A673 (cell line): ENCODE data around the gene PXDC1. TPM values are rescaled to one million over a fixed set of nuclear protein-coding genes. Genes with fewer than 3 reads are reported as not detected.

Source experiments
- BruUV-seq: library from RNA; stranded (reverse); fragments of 400-500 nt; replicated peaks from 2 replicates; lab custom pipeline; 2021; lab: Mats Ljungman, UMichigan
- CTCF ChIA-PET: fragments of 300-600 bp; sonication (Branson Sonifier 250); formaldehyde crosslinking; loops from one replicate; lab custom pipeline; 2022; ENCODE audit warnings: antibody characterized with exemption; lab: Charles Lee
- POLR2A ChIA-PET: fragments of 300-600 bp; sonication (Branson Sonifier 250); formaldehyde crosslinking; loops from one replicate; lab custom pipeline; 2022; ENCODE audit warnings: antibody characterized with exemption; ENCODE audit not compliant: low non-redundant PET; lab: Charles Lee
- DNase-seq: peaks from one replicate; pipeline ENCODE4 v3.0.0-alpha.2; 2015; ENCODE audit warnings: low spot score
- H3K27ac ChIP-seq: fragments of 200-600 bp; sonication (generic); 2 replicates; pipeline ENCODE4 v1.5.1; 2016; ENCODE audit warnings: mixed run types, low read depth, mild to moderate bottlenecking, mixed read lengths, antibody characterized with exemption, low read length; ENCODE audit not compliant: poor library complexity, severe bottlenecking
- H3K27me3 ChIP-seq: fragments of 200-600 bp; sonication (generic); replicated peaks from 2 replicates; pipeline ENCODE4 v1.6.1; 2017; ENCODE audit warnings: mixed run types, low read depth, mild to moderate bottlenecking, mixed read lengths, antibody characterized with exemption, low read length; ENCODE audit not compliant: insufficient read depth, poor library complexity
- H3K36me3 ChIP-seq: fragments of 200-600 bp; sonication (generic); 2 replicates; pipeline ENCODE4 v1.6.1; 2016; ENCODE audit warnings: mixed run types, mild to moderate bottlenecking, mixed read lengths, antibody characterized with exemption, low read length; ENCODE audit not compliant: insufficient read depth, poor library complexity, severe bottlenecking
- H3K4me1 ChIP-seq: fragments of 200-600 bp; sonication (generic); 2 replicates; pipeline ENCODE4 v1.6.1; 2017; ENCODE audit warnings: mixed run types, mild to moderate bottlenecking, mixed read lengths, antibody characterized with exemption, low read length; ENCODE audit not compliant: insufficient read depth, poor library complexity, severe bottlenecking
- H3K4me3 ChIP-seq: fragments of 200-600 bp; sonication (generic); 2 replicates; pipeline ENCODE4 v1.5.1; 2016; ENCODE audit warnings: low read depth, mixed run types, mild to moderate bottlenecking, mixed read lengths, low read length; ENCODE audit not compliant: poor library complexity, severe bottlenecking
- H3K9me3 ChIP-seq: fragments of 200-600 bp; sonication (generic); 2 replicates; pipeline ENCODE4 v1.6.1; 2016; ENCODE audit warnings: mixed run types, low read depth, mild to moderate bottlenecking, mixed read lengths, antibody characterized with exemption, low read length; ENCODE audit not compliant: poor library complexity, severe bottlenecking
- CTCF ChIP-seq: fragments of 300-800, 200-600 bp; sonication (generic); conservative IDR thresholded peaks from 2 replicates; pipeline ENCODE4 v1.5.1; 2017; ENCODE audit warnings: low read depth, mild to moderate bottlenecking, antibody characterized with exemption, low read length, moderate library complexity, mixed read lengths
- EZH2 ChIP-seq: fragments of 200-600 bp; sonication (generic); IDR thresholded peaks from 2 replicates; pipeline ENCODE4 v1.6.1; 2017; ENCODE audit warnings: borderline replicate concordance, low read depth, mild to moderate bottlenecking, mixed read lengths, antibody characterized with exemption, low read length; ENCODE audit not compliant: poor library complexity, severe bottlenecking
- intact Hi-C: fragments of 100-400 bp; cut with micrococcal nuclease; formaldehyde crosslinking; loops from one replicate; pipeline ENCODE4 v1.10.0; 2022; ENCODE audit not compliant: unreplicated experiment
- total RNA-seq: library from RNA; stranded (reverse); gene quantifications from 2 replicates; pipeline ENCODE4 v1.2.3, GENCODE V29; 2021

PXDC1 gene
- total RNA-seq, 1 experiment from 2014 or later: 5.2 TPM

DNA sequence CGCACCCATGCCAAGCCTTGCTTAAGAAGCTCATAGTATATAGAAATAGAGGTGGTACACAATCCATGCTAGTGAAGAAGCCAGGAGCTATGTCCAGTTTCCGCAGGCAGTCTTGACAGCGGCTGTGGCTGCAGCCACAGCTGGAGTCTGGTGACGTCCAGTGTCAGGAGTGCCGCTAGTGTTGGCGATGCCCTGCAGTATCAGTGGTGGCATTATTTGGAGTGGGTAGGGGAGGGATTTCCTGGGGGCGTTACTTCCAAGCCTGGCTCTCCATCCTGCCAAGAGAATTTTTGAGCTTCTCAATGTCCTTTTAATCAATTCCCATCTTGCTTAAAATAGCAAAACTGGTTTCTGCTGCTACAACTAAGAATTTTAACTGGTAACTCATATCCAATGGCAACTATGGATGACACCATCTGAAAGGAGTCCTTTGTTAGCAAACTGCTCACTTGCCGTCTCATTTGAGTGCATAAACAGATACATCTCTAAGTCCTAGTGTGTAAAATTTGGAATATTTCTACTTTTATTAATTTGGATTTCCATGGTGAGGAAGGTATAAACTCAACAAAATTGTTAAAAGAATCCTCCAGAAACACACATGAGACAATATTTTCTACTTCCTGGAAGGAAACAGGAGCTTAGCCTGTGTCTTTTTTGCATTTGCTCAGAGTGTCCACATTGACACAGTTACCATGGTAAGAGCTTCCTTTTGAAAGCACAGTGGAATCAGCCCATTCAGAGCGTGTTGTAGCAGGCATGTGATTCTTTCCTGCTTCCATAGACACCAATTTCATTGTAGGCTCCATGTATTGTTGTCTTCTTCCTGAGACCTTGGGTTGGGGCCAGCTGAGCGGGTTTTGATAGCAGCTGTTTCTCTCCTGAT lies 44.6 kb upstream of the PXDC1 start:
- no peaks in the 10 kb centered on the region for H3K9me3 ChIP-seq
- no peaks in the 10 kb centered on the region for H3K4me1 ChIP-seq
- intact Hi-C loops: no loop called here
- H3K4me3 ChIP-seq: no peak overlapping the region
- no peak for TF ChIP-seq CTCF
- no peak for TF ChIP-seq EZH2
- no peak overlapping the region for H3K27ac ChIP-seq
- H3K27me3 ChIP-seq: no peaks in the 10 kb centered on the region
- ChIA-PET CTCF (no interaction called here), POLR2A (no interaction called here)
- no peaks in the 10 kb centered on the region for H3K36me3 ChIP-seq
- BruUV-seq: no TSS peak
- DNase-seq: no peak

- Histone ChIP-seq H3K4me3 (no peak overlapping the region), H3K9me3 (no peaks in the 10 kb centered on the region), H3K27ac (no peak overlapping the region), H3K4me1 (no peaks in the 10 kb centered on the region), H3K36me3 (no peaks in the 10 kb centered on the region), H3K27me3 (no peaks in the 10 kb centered on the region)
- ChIA-PET CTCF (no interaction called here), POLR2A (no interaction called here)
- intact Hi-C loops: no loop called here
- no TSS peak for BruUV-seq
- TF ChIP-seq EZH2: no peak
- no peak for TF ChIP-seq CTCF
- DNase-seq: no peak
Observed at GRCh38 chr6:3794092-3794491, 42.6 kb upstream of the PXDC1 start.

- TF ChIP-seq EZH2 (no peak), CTCF (no peak)
- intact Hi-C loops: no loop called here
- POLR2A ChIA-PET: no interaction called here
- Histone ChIP-seq H3K36me3 (no peaks in the 10 kb centered on the region), H3K4me1 (no peaks in the 10 kb centered on the region), H3K9me3 (no peaks in the 10 kb centered on the region), H3K27ac (no peak overlapping the region), H3K4me3 (no peak overlapping the region), H3K27me3 (no peaks in the 10 kb centered on the region)
- no peak for DNase-seq
- no TSS peak for BruUV-seq
- CTCF ChIA-PET: no interaction called here
Observed at GRCh38 chr6:3793545-3793944, 42.0 kb upstream of the PXDC1 start.
